ENCODE results near the gene ZBTB2.

ZBTB2 gene

GRCh38 chr6:151391471-151392413 lies at the start of gene ZBTB2:
ZBTB2 (minus strand) TSS chr6:151391559; CDS start chr6:151373637, 17,922 bp downstream.
- CTCF ChIA-PET, result interaction anchor here (1.5 kb wide), 1 partner anchor 22 kb away, joined by 3 read pairs; no protein-coding TSS in a partner anchor
- DNase-seq (ENCODE audit: extremely low spot score), result peak; percentile 70
- TF ChIP-seq CTCF (IDR thresholded peaks at IDR 0.05; ENCODE audit: control extremely low read depth, extremely low read depth, low read depth, missing control alignments), result no peak
- POLR2A ChIA-PET, result no interaction called here

GRCh38 chr6:151440930-151441329 lies 49.6 kb upstream of the ZBTB2 start:
- CTCF ChIA-PET, result interaction anchor here (0.7 to 6.3 kb wide), 21 partner anchors 11 to 916 kb away, joined by 3 to 41 read pairs (median 4); partner anchors contain the start of gene RMND1
- peak; percentile 56 for TF ChIP-seq CTCF (IDR thresholded peaks at IDR 0.05; ENCODE audit: control extremely low read depth, extremely low read depth, low read depth, missing control alignments)
- DNase-seq (ENCODE audit: extremely low spot score), result peak; percentile 25
- POLR2A ChIA-PET, result interaction anchor here (0.6 kb wide), 1 partner anchor 29 kb away, joined by 4 read pairs; no protein-coding TSS in a partner anchor

GRCh38 chr6:151440498-151440897 lies 49.1 kb upstream of the ZBTB2 start:
- TF ChIP-seq CTCF (IDR thresholded peaks at IDR 0.05; ENCODE audit: control extremely low read depth, extremely low read depth, low read depth, missing control alignments), result no peak
- ChIA-PET CTCF (interaction anchor here (0.8 to 6.3 kb wide), 14 partner anchors 11 to 917 kb away, joined by 3 to 41 read pairs (median 6); partner anchors contain the start of gene RMND1), POLR2A (interaction anchor here (0.6 kb wide), 1 partner anchor 29 kb away, joined by 4 read pairs; no protein-coding TSS in a partner anchor)
- DNase-seq (ENCODE audit: extremely low spot score), result peak; percentile 31

GRCh38 chr6:151437401-151437800 lies 46.0 kb upstream of the ZBTB2 start:
- no peak for TF ChIP-seq CTCF (IDR thresholded peaks at IDR 0.05; ENCODE audit: control extremely low read depth, extremely low read depth, low read depth, missing control alignments)
- POLR2A ChIA-PET, result no interaction called here
- CTCF ChIA-PET, result interaction anchor here (0.8 to 6.3 kb wide), 11 partner anchors 8 to 901 kb away, joined by 3 to 41 read pairs (median 3); partner anchors contain the start of gene RMND1
- no peak for DNase-seq (ENCODE audit: extremely low spot score)

- POLR2A ChIA-PET, result no interaction called here
Observed at GRCh38 chr6:151436802-151437201, 45.4 kb upstream of the ZBTB2 start.

More at GRCh38 chr6:151436802-151437201, 45.4 kb upstream of the ZBTB2 start:
- TF ChIP-seq CTCF (IDR thresholded peaks at IDR 0.05; ENCODE audit: control extremely low read depth, extremely low read depth, low read depth, missing control alignments), result no peak
- CTCF ChIA-PET, result interaction anchor here (1.0 to 6.3 kb wide), 7 partner anchors 7 to 902 kb away, joined by 3 to 41 read pairs (median 4); no protein-coding TSS in a partner anchor
- DNase-seq (ENCODE audit: extremely low spot score), result no peak

Measured in GM10248 (cell line).